A673 (cell line): ENCODE data around the gene MBOAT7. TPM values are rescaled to one million over a fixed set of nuclear protein-coding genes. Genes with fewer than 3 reads are reported as not detected.
"Not testable (repeated sequence)": the region's sequence is repeated elsewhere in the genome, so short reads cannot be mapped to it uniquely, and the experiment has no call there.

Experiments
- BruUV-seq: library from RNA; stranded (reverse); fragments of 400-500 nt; replicated peaks from 2 replicates; lab custom pipeline; 2021; lab: Mats Ljungman, UMichigan
- CTCF ChIA-PET: fragments of 300-600 bp; sonication (Branson Sonifier 250); formaldehyde crosslinking; loops from one replicate; lab custom pipeline; 2022; ENCODE audit warnings: antibody characterized with exemption; lab: Charles Lee
- POLR2A ChIA-PET: fragments of 300-600 bp; sonication (Branson Sonifier 250); formaldehyde crosslinking; loops from one replicate; lab custom pipeline; 2022; ENCODE audit warnings: antibody characterized with exemption; ENCODE audit not compliant: low non-redundant PET; lab: Charles Lee
- DNase-seq: peaks from one replicate; pipeline ENCODE4 v3.0.0-alpha.2; 2015; ENCODE audit warnings: low spot score
- H3K27ac ChIP-seq: fragments of 200-600 bp; sonication (generic); 2 replicates; pipeline ENCODE4 v1.5.1; 2016; ENCODE audit warnings: mixed run types, low read depth, mild to moderate bottlenecking, mixed read lengths, antibody characterized with exemption, low read length; ENCODE audit not compliant: poor library complexity, severe bottlenecking
- H3K27me3 ChIP-seq: fragments of 200-600 bp; sonication (generic); replicated peaks from 2 replicates; pipeline ENCODE4 v1.6.1; 2017; ENCODE audit warnings: mixed run types, low read depth, mild to moderate bottlenecking, mixed read lengths, antibody characterized with exemption, low read length; ENCODE audit not compliant: insufficient read depth, poor library complexity
- H3K36me3 ChIP-seq: fragments of 200-600 bp; sonication (generic); 2 replicates; pipeline ENCODE4 v1.6.1; 2016; ENCODE audit warnings: mixed run types, mild to moderate bottlenecking, mixed read lengths, antibody characterized with exemption, low read length; ENCODE audit not compliant: insufficient read depth, poor library complexity, severe bottlenecking
- H3K4me1 ChIP-seq: fragments of 200-600 bp; sonication (generic); 2 replicates; pipeline ENCODE4 v1.6.1; 2017; ENCODE audit warnings: mixed run types, mild to moderate bottlenecking, mixed read lengths, antibody characterized with exemption, low read length; ENCODE audit not compliant: insufficient read depth, poor library complexity, severe bottlenecking
- H3K4me3 ChIP-seq: fragments of 200-600 bp; sonication (generic); 2 replicates; pipeline ENCODE4 v1.5.1; 2016; ENCODE audit warnings: low read depth, mixed run types, mild to moderate bottlenecking, mixed read lengths, low read length; ENCODE audit not compliant: poor library complexity, severe bottlenecking
- H3K9me3 ChIP-seq: fragments of 200-600 bp; sonication (generic); 2 replicates; pipeline ENCODE4 v1.6.1; 2016; ENCODE audit warnings: mixed run types, low read depth, mild to moderate bottlenecking, mixed read lengths, antibody characterized with exemption, low read length; ENCODE audit not compliant: poor library complexity, severe bottlenecking
- EZH2 ChIP-seq: fragments of 200-600 bp; sonication (generic); IDR thresholded peaks from 2 replicates; pipeline ENCODE4 v1.6.1; 2017; ENCODE audit warnings: borderline replicate concordance, low read depth, mild to moderate bottlenecking, mixed read lengths, antibody characterized with exemption, low read length; ENCODE audit not compliant: poor library complexity, severe bottlenecking
- intact Hi-C: fragments of 100-400 bp; cut with micrococcal nuclease; formaldehyde crosslinking; loops from one replicate; pipeline ENCODE4 v1.10.0; 2022; ENCODE audit not compliant: unreplicated experiment
- total RNA-seq: library from RNA; stranded (reverse); gene quantifications from 2 replicates; pipeline ENCODE4 v1.2.3, GENCODE V29; 2021
- TF ChIP-seq, protein P1 (sequence below): fragments of 300-800, 200-600 bp; sonication (generic); conservative IDR thresholded peaks from 2 replicates; pipeline ENCODE4 v1.5.1; 2017; ENCODE audit warnings: low read depth, mild to moderate bottlenecking, antibody characterized with exemption, low read length, moderate library complexity, mixed read lengths

MBOAT7 gene
- total RNA-seq, 1 experiment from 2014 or later, result 107 TPM

DNA sequence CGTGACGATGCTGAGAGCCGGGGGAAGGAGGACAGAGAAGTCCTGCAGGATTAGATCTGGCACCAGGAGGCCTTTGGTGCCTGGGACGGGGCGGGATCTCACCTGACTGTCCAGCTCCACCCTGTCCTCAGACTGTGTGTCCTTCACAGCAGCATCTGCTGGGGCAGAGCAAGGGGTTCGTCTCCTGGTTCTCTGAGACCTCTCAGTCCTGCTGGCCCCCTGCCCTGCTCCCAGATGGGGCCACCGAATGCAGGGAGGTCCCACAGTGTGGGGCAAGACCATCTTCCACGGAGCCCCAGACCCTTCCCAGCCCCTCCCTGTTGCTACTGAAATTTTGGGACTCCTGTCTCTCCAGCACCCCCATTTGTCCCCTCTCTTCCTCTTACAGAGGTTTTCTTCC is 28.9 kb upstream of the MBOAT7 start:
- no peaks in the 10 kb centered on the region for H3K36me3 ChIP-seq
- intact Hi-C loops, result no loop called here
- DNase-seq, result no peak
- no peak overlapping the region for H3K27ac ChIP-seq
- H3K4me3 ChIP-seq, result no peak overlapping the region
- TF ChIP-seq EZH2, result no peak
- TF ChIP-seq, protein P1, sequence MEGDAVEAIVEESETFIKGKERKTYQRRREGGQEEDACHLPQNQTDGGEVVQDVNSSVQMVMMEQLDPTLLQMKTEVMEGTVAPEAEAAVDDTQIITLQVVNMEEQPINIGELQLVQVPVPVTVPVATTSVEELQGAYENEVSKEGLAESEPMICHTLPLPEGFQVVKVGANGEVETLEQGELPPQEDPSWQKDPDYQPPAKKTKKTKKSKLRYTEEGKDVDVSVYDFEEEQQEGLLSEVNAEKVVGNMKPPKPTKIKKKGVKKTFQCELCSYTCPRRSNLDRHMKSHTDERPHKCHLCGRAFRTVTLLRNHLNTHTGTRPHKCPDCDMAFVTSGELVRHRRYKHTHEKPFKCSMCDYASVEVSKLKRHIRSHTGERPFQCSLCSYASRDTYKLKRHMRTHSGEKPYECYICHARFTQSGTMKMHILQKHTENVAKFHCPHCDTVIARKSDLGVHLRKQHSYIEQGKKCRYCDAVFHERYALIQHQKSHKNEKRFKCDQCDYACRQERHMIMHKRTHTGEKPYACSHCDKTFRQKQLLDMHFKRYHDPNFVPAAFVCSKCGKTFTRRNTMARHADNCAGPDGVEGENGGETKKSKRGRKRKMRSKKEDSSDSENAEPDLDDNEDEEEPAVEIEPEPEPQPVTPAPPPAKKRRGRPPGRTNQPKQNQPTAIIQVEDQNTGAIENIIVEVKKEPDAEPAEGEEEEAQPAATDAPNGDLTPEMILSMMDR, result no peak
- H3K4me1 ChIP-seq, result no peaks in the 10 kb centered on the region
- ChIA-PET POLR2A (no interaction called here), CTCF (no interaction called here)
- BruUV-seq, result no TSS peak
- H3K27me3 ChIP-seq, result no peaks in the 10 kb centered on the region
- H3K9me3 ChIP-seq, result no peaks in the 10 kb centered on the region

DNA sequence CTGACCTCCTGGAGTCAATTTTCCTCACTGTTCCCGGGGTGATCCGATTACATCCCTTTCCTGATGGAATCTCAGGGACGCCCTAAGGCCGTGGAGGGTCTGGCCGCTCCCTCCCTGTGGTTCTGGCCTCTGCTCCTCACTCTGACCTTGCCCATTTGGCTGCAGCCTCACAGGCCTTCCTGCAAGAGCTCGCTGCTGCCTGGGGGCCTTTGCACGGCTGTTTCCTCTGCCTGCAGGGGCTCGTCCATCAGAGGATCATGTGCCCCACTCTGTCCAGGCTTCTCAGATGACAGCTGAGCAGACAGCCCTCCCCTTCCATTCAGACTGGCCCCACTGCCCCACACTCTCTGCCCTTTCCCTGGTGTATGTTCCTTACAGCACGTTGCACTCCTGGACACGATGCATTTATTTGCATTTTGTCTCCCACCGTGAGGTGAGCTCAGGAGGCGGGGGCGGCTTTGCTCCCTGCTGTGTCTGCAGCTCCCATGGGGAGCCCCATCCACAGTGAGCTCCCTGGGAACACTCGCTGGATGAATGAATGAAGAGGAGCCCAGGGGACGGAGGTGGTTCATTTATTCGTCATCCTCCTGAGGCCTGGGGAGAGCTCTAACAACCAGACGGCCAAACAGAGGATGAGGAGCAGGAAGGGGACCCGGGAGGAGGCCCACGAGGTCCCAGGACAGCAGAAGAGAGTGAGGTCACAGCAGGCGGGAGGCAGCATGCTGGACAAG is 28.3 kb upstream of the MBOAT7 start:
- H3K36me3 ChIP-seq, H3K27ac ChIP-seq, H3K4me3 ChIP-seq, H3K27me3 ChIP-seq, POLR2A ChIA-PET, BruUV-seq, DNase-seq, H3K9me3 ChIP-seq, intact Hi-C loops, CTCF ChIA-PET, H3K4me1 ChIP-seq: not testable (repeated sequence)

DNA sequence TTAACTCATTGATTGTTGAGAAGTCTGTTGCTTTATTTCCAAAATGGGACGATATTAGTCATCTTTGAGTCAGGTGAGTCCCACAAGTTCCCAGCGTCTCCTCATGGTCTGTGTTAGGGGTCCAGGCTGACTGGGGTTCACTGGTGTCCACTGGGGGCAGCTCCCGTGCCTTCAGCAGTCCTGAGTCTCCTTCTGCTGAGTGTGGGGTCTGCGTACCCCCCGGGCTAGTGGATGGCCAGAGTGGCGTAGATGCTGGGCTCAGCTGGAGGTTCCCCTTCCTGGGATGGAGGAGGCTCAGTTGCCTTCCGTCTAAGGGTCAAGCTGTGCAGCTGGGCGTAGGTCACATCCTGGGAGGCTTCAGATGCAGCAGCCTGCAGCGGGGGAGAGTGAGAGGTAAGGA is 27.5 kb upstream of the MBOAT7 start:
- H3K36me3 ChIP-seq, result no peaks in the 10 kb centered on the region
- DNase-seq, result no peak
- no peaks in the 10 kb centered on the region for H3K9me3 ChIP-seq
- POLR2A ChIA-PET, result interaction anchor here (0.7 kb wide), 1 partner anchor 28 kb away, joined by 6 read pairs; the partner anchor contains the start of gene MBOAT7
- H3K27ac ChIP-seq, result no peak overlapping the region
- H3K27me3 ChIP-seq, result no peaks in the 10 kb centered on the region
- intact Hi-C loops, result no loop called here
- TF ChIP-seq, protein P1, result no peak
- TF ChIP-seq EZH2, result no peak
- CTCF ChIA-PET, result no interaction called here
- no TSS peak for BruUV-seq
- H3K4me1 ChIP-seq, result no peaks in the 10 kb centered on the region
- no peak overlapping the region for H3K4me3 ChIP-seq

DNA sequence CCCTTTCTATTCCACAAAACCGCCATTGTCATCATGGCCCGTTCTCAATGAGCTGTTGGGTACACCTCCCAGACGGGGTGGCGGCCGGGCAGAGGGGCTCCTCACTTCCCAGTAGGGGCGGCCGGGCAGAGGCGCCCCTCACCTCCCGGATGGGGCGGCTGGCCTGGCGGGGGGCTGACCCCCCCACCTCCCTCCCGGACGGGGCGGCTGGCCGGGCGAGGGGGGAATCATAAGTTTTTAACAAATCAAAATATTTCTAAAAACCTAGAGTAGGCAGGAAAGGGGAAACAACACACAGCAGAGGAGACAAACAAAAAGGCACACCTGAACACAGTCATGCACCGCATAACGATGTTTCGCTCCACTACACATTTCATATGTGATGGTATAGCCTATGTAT is 25.4 kb upstream of the MBOAT7 start:
- BruUV-seq, H3K27ac ChIP-seq, intact Hi-C loops, H3K27me3 ChIP-seq, H3K4me1 ChIP-seq, CTCF ChIA-PET, H3K36me3 ChIP-seq, H3K4me3 ChIP-seq, H3K9me3 ChIP-seq, POLR2A ChIA-PET, DNase-seq: not testable (repeated sequence)

DNA sequence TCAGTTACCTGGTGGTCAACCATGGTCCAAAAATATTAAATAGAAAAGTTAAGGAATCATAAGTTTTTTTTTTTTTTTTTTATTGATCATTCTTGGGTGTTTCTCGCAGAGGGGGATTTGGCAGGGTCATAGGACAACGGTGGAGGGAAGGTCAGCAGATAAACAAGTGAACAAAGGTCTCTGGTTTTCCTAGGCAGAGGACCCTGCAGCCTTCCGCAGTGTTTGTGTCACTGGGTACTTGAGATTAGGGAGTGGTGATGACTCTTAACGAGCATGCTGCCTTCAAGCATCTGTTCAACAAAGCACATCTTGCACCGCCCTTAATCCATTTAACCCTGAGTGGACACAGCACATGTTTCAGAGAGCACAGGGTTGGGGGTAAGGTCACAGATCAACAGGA is 24.8 kb upstream of the MBOAT7 start:
- CTCF ChIA-PET, result interaction anchor here (0.6 kb wide), 1 partner anchor 36 kb away, joined by 3 read pairs; no protein-coding TSS in a partner anchor
- H3K4me3 ChIP-seq, H3K9me3 ChIP-seq, BruUV-seq, intact Hi-C loops, H3K27ac ChIP-seq, H3K36me3 ChIP-seq, POLR2A ChIA-PET, DNase-seq, H3K27me3 ChIP-seq: not testable (repeated sequence)
- peaks cover 11% of the 10 kb centered on the region for H3K4me1 ChIP-seq
